NCI-H345 treated with DMSO at 0.1 percent for 48 hours (cell line): ENCODE data around the gene GALNT9.
"Not testable (repeated sequence)": the region's sequence is repeated elsewhere in the genome, so short reads cannot be mapped to it uniquely, and the experiment has no call there.

ENCODE experiments used
- DNase-seq: peaks from one replicate; lab custom pipeline; 2025; ENCODE audit not compliant: unreplicated experiment; lab: John Stamatoyannopoulos, UW

Gene GALNT9

DNA sequence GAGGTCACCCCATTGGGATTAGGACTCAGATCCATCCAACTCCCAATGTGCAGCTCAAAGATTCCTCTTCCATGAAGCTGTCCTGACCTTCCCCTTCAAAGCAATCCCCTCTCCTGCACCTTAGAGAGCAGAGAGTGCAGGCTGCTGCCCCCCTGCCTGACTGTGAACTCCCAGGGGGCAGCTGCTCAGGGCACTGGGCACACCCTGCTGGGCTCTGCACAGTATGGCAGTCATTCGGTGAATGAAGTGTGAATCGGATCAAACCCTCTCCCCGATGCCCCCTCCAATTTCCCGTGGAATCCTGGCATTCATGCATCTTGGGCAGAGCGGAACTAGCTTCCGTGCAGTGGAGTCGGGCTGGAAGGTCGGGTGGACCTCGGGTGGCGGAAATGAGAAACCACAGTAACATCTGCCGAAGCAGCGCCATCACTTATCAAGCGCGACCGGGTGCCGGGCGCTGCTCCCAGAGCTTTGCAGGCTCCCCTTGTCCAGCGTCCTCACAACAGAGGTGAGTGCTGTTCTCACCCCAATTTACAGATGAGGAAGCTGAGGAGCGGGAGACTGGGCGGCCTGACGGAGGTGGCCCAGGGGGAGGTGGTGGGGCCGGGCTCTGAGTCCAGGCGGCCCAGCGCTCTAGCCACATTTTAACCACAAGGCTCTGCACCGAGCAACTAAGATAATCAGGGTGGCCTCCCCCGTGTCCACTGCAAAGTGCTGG, 14.7 kb downstream of the GALNT9 start:
- no peak for DNase-seq

DNA sequence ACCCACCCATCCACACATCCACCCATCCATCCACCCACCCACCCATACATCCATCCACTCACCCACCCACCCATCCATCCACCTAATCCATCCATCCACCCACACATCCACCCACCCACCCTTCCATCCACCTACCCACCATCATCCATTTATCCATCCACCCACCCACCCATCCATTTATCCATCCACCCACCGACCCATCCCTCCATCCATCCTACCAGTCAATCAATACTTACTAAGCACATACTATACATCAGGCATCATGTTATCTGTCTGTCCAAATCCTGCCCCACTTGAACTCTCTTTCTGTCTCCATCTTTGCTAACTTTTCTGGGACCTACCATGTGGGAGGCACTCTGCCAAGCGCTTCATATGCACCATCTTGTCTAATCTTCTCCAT, 15.4 kb downstream of the GALNT9 start:
- no peak for DNase-seq

- no peak for DNase-seq
Observed at GRCh38 chr12:132313182-132313581, 16.2 kb downstream of the GALNT9 start.

DNA sequence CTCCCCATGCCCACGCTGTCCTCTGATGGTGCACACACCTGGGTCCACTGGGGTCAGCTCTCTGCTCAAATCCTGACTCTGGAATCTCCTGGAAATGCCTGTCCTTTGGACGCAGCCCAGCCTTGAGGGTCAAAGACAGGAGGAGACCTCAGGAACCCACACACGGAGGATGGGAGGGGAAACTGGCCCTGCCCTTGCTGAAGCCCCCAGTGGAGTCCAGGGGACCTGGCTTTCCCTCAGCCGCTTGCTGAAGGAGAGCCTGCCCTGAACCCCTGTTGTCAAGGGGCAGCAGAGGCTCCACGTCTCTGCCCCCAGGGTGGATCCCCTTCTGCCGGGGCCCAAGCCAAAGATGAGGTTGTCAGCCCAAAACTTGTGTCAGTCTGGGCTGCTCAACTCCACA, 16.9 kb downstream of the GALNT9 start:
- no peak for DNase-seq

GRCh38 chr12:132311201-132311915, 18.0 kb downstream of the GALNT9 start:
- no peak for DNase-seq

DNA sequence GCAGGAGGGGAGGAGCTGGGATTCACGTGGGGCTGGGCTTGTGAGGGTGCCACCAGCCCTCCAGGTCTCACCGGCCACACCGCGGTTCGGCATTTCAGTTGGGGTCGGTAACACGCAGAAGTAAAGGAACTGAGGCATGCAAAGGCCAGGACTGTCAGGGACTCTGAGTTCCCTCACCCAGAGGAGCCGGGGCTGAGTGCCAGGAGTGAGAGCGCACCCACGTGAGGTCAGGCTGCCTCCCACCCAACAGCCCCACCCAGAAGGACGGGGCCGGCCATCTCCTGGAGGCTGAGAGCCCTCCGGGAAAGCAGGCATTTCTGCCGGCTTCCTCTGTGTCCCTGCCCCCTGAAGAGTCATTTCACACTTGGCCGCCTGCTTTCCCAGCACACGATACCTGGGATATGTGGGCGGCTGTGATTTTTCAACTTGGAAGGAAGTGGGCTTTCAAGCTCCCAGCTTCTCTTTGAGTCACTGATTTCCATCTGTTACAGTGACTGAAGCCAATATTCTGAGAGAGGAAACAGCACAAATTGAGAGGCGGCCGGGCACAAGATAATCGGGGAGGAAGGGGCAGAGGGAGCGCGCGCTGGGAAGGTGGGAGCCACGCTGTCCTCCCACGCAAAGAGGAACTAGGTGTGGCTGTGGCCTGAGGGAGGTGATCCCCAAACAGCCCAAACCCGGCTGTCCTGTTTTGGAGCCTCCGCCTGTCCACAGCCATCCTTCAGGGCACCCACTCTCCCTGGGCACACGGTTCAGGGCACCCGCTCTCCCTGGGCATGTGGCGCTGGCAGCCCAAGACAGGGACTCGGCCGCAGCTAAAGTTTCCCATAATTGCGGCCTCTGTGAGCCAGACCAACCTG, 19.0 kb downstream of the GALNT9 start:
- DNase-seq: no peak

DNA sequence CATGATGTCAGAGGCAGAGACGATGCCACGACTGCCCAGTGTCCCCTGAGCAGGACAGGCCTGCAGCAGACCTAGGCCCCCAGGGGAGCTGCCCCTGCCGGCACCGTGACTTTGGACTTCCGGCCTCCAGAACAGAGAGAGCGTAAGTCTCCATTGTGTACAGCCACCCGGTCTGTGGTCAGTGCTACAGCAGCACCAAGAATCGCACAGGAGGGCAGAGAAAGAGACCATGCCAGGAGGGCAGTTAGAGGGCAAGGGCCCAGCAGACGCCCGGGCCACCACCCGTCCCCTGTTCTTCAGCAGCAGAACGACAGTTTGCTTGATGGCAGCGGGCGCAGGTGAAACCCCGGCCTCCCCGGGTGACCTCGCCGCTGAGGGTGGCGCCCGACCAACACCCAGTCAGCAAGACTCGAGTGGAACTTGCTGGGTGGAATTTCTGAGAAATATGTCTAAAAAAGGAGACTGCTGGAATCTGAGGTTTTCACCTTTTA, 19.7 kb downstream of the GALNT9 start:
- DNase-seq: no peak

- no peak for DNase-seq
Observed at GRCh38 chr12:132308853-132309595, 20.4 kb downstream of the GALNT9 start.

DNA sequence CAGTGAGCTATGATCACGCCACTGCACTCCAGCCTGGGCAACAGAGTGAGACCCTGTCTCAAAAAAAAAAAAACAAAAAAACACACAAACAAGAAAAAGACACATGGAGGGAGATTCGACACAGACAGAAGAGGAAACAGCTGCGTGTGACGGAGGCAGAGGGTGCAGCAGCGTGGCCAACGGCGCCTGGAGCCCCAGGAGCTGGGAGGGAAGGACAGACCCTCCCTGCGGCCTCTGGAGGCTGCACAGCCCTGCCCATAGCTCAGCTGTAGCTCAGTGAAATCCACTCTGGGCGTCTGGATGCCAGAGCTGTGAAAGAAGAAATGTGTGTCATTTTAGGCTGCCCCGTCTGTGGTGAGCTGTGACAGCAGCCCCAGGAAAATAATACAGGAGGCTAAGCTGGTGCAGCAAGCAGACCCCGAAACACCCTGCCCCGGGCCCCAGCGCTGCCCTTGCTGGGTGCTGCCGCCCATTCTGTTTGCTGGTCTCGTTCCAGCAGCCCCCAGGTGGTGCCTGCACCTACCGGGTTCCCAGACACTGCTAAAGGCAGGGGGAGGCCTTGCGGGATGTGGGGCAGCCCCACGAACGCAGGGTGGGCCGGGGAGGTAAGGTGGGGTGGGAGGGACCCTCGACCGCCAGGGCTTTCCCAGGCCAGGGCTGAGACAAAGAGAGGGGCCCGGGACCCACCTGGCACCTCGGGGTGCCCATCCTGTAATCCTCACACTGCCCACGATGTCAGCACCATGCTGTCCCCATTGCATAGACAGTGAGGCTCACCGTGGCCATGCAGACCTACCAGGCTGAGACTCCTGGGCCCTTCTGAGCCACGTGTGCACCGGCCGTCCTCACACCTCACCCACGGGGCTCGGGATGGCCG, 21.2 kb downstream of the GALNT9 start:
- DNase-seq: no peak

DNA sequence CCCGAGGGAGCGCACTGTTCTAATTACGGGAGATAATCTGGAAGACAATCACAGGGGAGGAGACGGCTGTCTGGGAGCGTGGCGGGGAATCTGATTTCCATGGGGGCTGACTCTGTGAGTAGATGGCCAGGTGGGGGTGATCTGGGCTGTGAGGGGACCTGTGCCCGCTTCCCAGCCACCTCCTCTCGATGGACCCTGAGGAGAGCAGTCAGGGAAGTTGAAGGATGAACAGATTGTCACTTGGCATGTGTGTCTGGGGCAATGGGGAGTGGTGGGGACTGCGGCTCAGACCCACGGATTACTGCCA, 22.6 kb downstream of the GALNT9 start:
- no peak for DNase-seq

DNA sequence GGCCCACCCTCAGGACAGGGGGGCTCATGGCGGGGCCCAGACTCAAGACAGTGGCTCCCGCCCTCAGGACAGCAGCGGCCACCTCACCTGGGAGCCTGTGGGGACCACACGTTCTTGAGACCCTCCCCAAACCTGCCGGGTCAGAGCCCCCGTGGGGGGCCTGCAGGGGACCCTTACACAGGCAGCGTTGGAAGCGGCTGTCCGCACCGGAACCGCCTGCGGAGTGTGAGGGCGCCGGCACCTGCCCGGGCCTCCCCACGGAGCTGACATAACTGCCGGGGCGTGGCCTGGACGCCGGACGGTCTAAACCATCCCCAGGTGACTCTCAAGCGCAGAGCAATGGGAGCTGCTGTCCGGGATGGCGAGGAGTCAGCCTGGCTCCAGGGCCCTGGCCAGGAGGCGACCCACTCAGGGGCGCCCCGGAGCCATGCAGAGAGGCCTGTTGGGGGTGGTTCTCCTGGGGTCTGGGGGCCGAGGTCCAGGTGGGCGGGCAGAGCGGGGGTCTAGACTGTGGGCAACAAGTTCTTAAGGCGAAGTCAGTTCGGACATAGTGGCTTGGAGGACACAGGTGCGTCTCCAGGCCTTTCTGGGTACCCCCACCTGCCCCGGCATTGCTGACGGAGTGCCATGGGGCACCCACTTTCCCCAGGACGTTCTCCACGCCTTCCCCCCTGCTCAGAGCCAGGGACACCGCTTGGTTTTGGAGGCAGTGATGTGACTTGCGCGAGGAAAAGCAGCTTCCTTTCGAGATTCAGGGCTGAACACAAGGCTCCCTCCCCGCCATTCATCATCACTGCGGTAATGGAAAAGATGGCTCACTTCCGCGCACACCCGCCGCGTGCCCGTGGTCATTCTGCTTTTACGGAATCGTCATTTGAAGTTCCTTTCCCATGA, 23.2 kb downstream of the GALNT9 start:
- DNase-seq: no peak

- no peak for DNase-seq
Observed at GRCh38 chr12:132305560-132305966, 23.8 kb downstream of the GALNT9 start.

- not testable (repeated sequence) for DNase-seq
Observed at GRCh38 chr12:132304866-132305265, 24.5 kb downstream of the GALNT9 start.

GRCh38 chr12:132303853-132304373, 25.5 kb downstream of the GALNT9 start:
- DNase-seq: not testable (repeated sequence)

GRCh38 chr12:132302466-132303358, 26.7 kb downstream of the GALNT9 start:
- no peak for DNase-seq

DNA sequence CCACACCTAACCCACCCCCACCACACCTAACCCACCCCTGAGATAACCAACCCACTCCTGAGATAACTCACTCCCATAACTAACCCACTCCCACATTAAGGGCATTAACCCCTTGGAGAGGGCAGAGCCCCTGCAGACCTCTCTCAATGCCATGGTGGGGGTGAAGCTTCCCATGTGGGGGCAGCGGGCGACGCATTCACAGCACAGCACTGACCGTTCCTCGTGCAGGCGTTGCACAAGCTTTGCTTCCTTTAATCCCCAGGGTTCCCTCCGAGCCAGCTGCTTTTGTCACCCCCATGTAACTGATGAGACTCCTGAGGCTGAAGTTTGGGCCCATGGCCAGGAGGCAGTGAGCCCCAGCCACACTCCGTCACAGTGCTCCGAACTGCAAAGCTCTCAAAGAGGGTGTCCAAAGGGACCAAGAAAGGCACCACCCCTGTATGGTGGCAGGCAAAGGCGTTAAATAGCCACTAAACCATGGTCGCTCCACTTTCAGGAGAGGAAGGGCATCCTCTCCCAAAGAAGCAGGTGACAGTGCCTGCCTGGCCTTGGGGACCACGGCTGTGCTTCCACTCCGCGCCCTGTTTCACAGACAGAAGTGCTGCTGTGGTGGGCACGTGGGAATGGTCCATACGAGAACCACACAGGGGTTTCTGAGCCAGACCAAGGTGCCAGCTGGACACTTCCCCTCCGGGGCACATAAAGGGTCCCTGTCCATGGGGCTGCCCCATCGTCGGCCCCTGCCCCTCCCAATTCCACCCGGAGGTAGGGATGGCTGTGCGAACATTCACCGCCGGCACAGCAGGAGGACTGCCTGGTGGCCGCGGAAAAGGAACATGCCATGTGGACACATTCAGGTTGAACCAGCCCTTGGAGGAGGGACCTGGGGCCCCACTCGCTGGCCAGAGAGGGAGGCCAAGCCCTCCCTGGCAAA, 28.3 kb downstream of the GALNT9 start:
- no peak for DNase-seq

- DNase-seq: no peak
Observed at GRCh38 chr12:132296063-132296462, 33.3 kb downstream of the GALNT9 start.
